Calu3 (cell line): ENCODE results near the gene TRIM72. TPM values are rescaled to one million over a fixed set of nuclear protein-coding genes. Genes with fewer than 3 reads are reported as not detected.
A peak's percentile ranks its signal among the peaks of the same experiment; 100 is the strongest.

Experiments used
- BruUV-seq: library from RNA; stranded (reverse); fragments of 400-500 nt; replicated peaks from 2 replicates; lab custom pipeline; 2021; lab: Mats Ljungman, UMichigan
- CTCF ChIA-PET: fragments of 300-600 bp; sonication (Branson Sonifier 250); formaldehyde crosslinking; loops from one replicate; lab custom pipeline; 2022; ENCODE audit warnings: antibody characterized with exemption; lab: Charles Lee
- DNase-seq: peaks from one replicate; pipeline ENCODE4 v3.0.0; 2022
- H3K27ac Mint-ChIP-seq: one replicate; pipeline ENCODE4 v1.8.0; 2022; ENCODE audit warnings: mixed read lengths; ENCODE audit not compliant: unreplicated experiment
- H3K27me3 Mint-ChIP-seq: one replicate; pipeline ENCODE4 v1.8.0; 2022; ENCODE audit warnings: mixed read lengths; ENCODE audit not compliant: unreplicated experiment
- H3K36me3 Mint-ChIP-seq: one replicate; pipeline ENCODE4 v1.8.0; 2022; ENCODE audit warnings: mild to moderate bottlenecking, moderate library complexity, mixed read lengths; ENCODE audit not compliant: insufficient read depth, unreplicated experiment
- H3K4me1 Mint-ChIP-seq: one replicate; pipeline ENCODE4 v1.8.0; 2022; ENCODE audit warnings: mild to moderate bottlenecking, low read depth, mixed read lengths; ENCODE audit not compliant: unreplicated experiment
- H3K4me3 Mint-ChIP-seq: one replicate; pipeline ENCODE4 v1.8.0; 2022; ENCODE audit warnings: mild to moderate bottlenecking, low read depth, moderate library complexity, mixed read lengths; ENCODE audit not compliant: unreplicated experiment
- H3K9me3 Mint-ChIP-seq: one replicate; pipeline ENCODE4 v1.8.0; 2022; ENCODE audit warnings: low read depth, mixed read lengths; ENCODE audit not compliant: unreplicated experiment
- CTCF ChIP-seq: fragments of 200-600 bp; IDR thresholded peaks from one replicate; pipeline ENCODE4 v1.8.0; 2022; ENCODE audit warnings: antibody characterized with exemption; ENCODE audit not compliant: unreplicated experiment
- intact Hi-C: fragments of 100-400 bp; cut with micrococcal nuclease; formaldehyde crosslinking; loops from one replicate; pipeline ENCODE4 v1.10.0; 2022; ENCODE audit not compliant: unreplicated experiment
- total RNA-seq: library from RNA; stranded (reverse); gene quantifications from 2 replicates; pipeline ENCODE4 v1.2.3, GENCODE V29; 2022

TRIM72 gene
- total RNA-seq, 1 experiment from 2014 or later: not detected

DNA sequence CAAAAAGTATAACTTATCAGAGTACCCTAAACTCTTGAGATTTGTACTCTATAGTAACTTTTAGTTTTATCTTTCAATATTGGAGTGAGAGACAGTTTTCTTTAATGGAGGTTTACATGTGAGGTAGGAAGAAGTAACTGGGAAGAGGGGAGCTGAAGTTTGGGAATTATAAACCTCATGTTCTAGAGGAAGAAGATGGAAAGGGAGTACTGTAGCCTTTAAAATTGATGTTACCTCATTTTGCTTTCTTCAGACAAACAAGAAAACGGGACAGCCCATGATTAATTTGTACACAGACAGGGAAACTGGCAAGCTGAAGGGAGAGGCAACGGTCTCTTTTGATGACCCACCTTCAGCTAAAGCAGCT, 24.5 kb upstream of the TRIM72 start:
- no peaks in the 10 kb centered on the region for H3K9me3 Mint-ChIP-seq
- CTCF ChIA-PET: no interaction called here
- no peak for TF ChIP-seq CTCF
- no peaks in the 10 kb centered on the region for H3K27me3 Mint-ChIP-seq
- H3K4me3 Mint-ChIP-seq: no peak overlapping the region
- no peak for DNase-seq
- intact Hi-C loops: loop anchor here (10.0 kb wide), 1 partner anchor 195 kb away; no protein-coding TSS in a partner anchor
- peaks cover 100% of the 10 kb centered on the region for H3K36me3 Mint-ChIP-seq
- peak overlapping the region; percentile 63 for H3K27ac Mint-ChIP-seq
- no TSS peak for BruUV-seq
- peaks cover 42% of the 10 kb centered on the region for H3K4me1 Mint-ChIP-seq

GRCh38 chr16:31190061-31190460, 23.9 kb upstream of the TRIM72 start:
- Mint-ChIP-seq H3K27me3 (no peaks in the 10 kb centered on the region), H3K9me3 (no peaks in the 10 kb centered on the region), H3K36me3 (peaks cover 100% of the 10 kb centered on the region), H3K27ac (peak overlapping the region; percentile 65), H3K4me1 (peaks cover 35% of the 10 kb centered on the region), H3K4me3 (no peak overlapping the region)
- intact Hi-C loops: no loop called here
- CTCF ChIA-PET: no interaction called here
- BruUV-seq: no TSS peak
- no peak for TF ChIP-seq CTCF
- no peak for DNase-seq

GRCh38 chr16:31190818-31191444, 23.0 kb upstream of the TRIM72 start:
- TF ChIP-seq CTCF: no peak
- CTCF ChIA-PET: no interaction called here
- Mint-ChIP-seq H3K9me3 (no peaks in the 10 kb centered on the region), H3K27me3 (no peaks in the 10 kb centered on the region), H3K27ac (peak overlapping the region; percentile 65), H3K36me3 (peaks cover 100% of the 10 kb centered on the region), H3K4me3 (no peak overlapping the region), H3K4me1 (peaks cover 26% of the 10 kb centered on the region)
- no peak for DNase-seq
- intact Hi-C loops: no loop called here
- BruUV-seq: no TSS peak

DNA sequence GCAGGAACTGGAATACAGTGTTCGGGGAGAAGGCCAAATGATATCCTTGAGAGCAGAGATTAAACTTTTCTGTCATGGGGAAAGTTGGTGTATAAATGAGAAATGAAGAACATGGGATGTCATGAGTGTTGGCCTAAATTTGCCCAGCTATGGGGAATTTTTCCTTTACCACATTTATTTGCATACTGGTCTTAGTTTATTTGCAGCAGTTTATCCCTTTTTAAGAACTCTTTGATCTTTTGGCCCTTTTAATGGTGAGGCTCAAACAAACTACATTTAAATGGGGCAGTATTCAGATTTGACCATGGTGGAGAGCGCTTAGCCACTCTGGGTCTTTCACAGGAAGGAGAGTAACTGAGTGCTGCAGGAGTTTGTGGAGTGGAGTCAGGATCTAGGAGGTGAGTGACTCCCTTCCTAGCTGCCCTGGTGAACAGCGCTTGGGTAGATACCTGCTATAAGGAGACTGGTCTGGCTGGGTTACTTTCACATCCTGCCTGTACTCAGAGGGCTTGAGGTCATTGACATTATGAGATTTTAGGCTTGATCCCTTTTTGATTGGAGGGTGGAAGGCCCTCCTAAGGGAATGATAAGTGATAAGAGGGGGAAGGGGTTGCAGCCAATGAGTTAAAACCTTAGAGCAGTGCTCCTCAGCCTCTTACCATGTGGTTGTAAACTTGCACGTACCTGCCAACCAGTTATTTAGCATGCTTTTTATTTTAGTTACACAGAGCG, 22.1 kb upstream of the TRIM72 start:
- no peaks in the 10 kb centered on the region for H3K27me3 Mint-ChIP-seq
- H3K9me3 Mint-ChIP-seq: no peaks in the 10 kb centered on the region
- BruUV-seq: no TSS peak
- TF ChIP-seq CTCF: no peak
- peaks cover 17% of the 10 kb centered on the region for H3K4me1 Mint-ChIP-seq
- no peak overlapping the region for H3K27ac Mint-ChIP-seq
- intact Hi-C loops: no loop called here
- no peak overlapping the region for H3K4me3 Mint-ChIP-seq
- no peak for DNase-seq
- CTCF ChIA-PET: no interaction called here
- H3K36me3 Mint-ChIP-seq: peaks cover 100% of the 10 kb centered on the region
